H1 (cell line): ENCODE results near the gene BSPRY. TPM values are rescaled to one million over a fixed set of nuclear protein-coding genes. Genes with fewer than 3 reads are reported as not detected.

Experiments
- EZH2 ChIP-seq: fragments of 200-600 bp; sonication (generic); IDR thresholded peaks from 2 replicates; pipeline ENCODE4 v1.7.1; 2012; ENCODE audit warnings: low read depth, mild to moderate bottlenecking, moderate library complexity, low read length, inconsistent platforms; ENCODE audit not compliant: severe bottlenecking
- HDAC6 ChIP-seq: IDR thresholded peaks from one replicate; pipeline ENCODE4 v1.7.1; 2012; ENCODE audit warnings: low read depth, mild to moderate bottlenecking, inconsistent platforms, low read length, moderate library complexity
- KDM4A ChIP-seq: IDR thresholded peaks from one replicate; pipeline ENCODE4 v1.7.1; 2012; ENCODE audit warnings: low read depth, mild to moderate bottlenecking, moderate library complexity, low read length, inconsistent platforms; ENCODE audit not compliant: severe bottlenecking
- KDM5A ChIP-seq: fragments of 200-600 bp; IDR thresholded peaks from 2 replicates; pipeline ENCODE4 v1.7.1; 2012; ENCODE audit warnings: mild to moderate bottlenecking, low read length, inconsistent platforms, mixed read lengths
- polyA plus RNA-seq, 7 experiments: library from polyadenylated mRNA; depleted of rRNA in 3 of 7; stranded (reverse) in 5 of 7; unstranded in 2 of 7; fragments of >200 nt in 5 of 7; fragments of 200-250 nt in 2 of 7; gene quantifications; 1 replicate in 5 of 7; 2 replicates in 1 of 7; 4 replicates in 1 of 7; pipeline versions ENCODE4 v1.2.1 to v1.2.3, GENCODE V29; 2011 to 2013; ENCODE audit warnings: missing spikeins in 2 of 7, mixed read lengths in 2 of 7
- total RNA-seq: library from RNA; stranded (reverse); fragmentation: NEBNext Ultra II Directional; extraction: Animal tissue kit (Norgen Biotek cat#: 25700); gene quantifications from 2 replicates; pipeline ENCODE4 v1.2.1, GENCODE V29; 2021

BSPRY gene
- total and polyA plus RNA-seq, 2 of the 8 experiments (the other 6 are each of a cell fraction or from before 2014, with no cell fraction given) = 5.5 to 10.9 TPM

GRCh38 chr9:113340011-113340699 lies 9.2 kb upstream of the BSPRY start, which contains the start of gene WDR31 (continued):
- peak; percentile 25 for TF ChIP-seq EZH2
- TF ChIP-seq HDAC6 = no peak
- peak; percentile 24; the same call in 1 of the 2 replicates for TF ChIP-seq KDM5A
- TF ChIP-seq KDM4A = peak; percentile 75
